ENCODE results near the gene NIPAL1.

NIPAL1 gene

DNA sequence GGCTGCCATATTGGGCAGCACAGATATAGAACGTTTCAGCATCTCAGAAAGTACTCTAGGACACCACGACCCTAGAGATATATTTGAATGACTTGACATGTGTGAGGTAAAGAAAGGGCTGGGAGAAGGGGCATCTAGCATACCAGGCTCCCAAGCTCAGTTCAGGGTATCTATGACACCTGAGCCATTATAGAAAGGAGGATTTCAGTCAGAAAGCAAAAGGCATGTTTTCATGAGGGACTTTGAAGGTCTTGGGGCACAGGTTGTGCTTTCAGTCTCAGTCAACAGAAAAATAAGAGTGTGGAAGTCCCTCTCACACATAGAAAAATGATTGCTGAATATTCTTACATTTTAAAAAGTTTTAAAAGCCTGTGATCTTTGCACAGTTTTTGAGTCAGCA lies 51.6 kb downstream of the NIPAL1 start:
- no peak for DNase-seq

- DNase-seq, result no peak
Observed at GRCh38 chr4:48069026-48069425, 52.5 kb downstream of the NIPAL1 start.

GRCh38 chr4:48071191-48071590 lies 54.6 kb downstream of the NIPAL1 start:
- DNase-seq, result no peak

GRCh38 chr4:48073567-48074103 lies 57.1 kb downstream of the NIPAL1 start:
- DNase-seq, result no peak

GRCh38 chr4:48074657-48075056 lies 58.1 kb downstream of the NIPAL1 start:
- no peak for DNase-seq

- DNase-seq, result no peak
Observed at GRCh38 chr4:48078425-48078824, 61.9 kb downstream of the NIPAL1 start.

- no peak for DNase-seq
Observed at GRCh38 chr4:48078862-48079655, 62.5 kb downstream of the NIPAL1 start.

GRCh38 chr4:48079972-48080391 lies 63.4 kb downstream of the NIPAL1 start:
- DNase-seq, result no peak

GRCh38 chr4:48081196-48081595 lies 64.6 kb downstream of the NIPAL1 start:
- no peak for DNase-seq

GRCh38 chr4:48082956-48083355 lies 66.4 kb downstream of the NIPAL1 start:
- no peak for DNase-seq

DNA sequence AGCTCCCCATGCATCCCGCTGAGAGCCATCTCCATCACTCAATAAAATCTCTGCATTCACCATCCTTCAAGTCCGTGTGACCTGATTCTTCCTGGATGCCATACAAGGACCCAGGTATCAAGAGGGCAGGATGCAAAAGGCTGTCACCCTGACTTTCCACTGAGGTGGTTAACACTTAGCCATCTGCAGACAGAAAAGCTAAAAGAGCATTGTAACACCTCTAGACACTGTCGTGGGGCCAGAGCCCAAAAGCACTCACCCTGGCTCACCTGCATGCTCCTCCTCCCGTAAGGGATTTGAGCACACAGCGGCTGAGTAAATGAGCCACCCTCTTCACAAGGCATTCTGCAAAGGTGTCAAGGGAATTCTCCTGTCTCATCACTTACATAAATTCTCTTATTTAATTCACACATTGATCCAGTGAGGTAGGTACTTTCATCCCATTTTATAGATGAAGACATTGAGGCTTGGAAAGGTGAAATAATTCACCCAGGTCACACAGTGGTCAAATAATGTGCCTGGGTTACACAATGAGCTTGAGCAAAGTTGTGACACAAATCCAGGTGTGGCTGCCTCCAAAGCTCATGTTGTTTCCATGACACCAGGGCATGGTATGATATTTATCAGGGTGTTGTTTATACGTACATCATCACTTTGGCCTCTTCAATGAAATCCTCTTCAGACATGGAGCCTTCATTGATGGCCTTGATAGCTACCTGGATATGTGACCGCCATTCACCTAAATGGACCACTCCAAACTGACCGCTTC lies 69.4 kb downstream of the NIPAL1 start:
- DNase-seq, result no peak
